WERI-Rb-1 (cell line): Measurements from ENCODE around the gene CIBAR2.

Experiments used
- DNase-seq: peaks from one replicate; pipeline ENCODE4 v3.0.0-alpha.2; 2020
- H3K27ac ChIP-seq: fragments of 250-450 bp; sonication (Bioruptor Pico); 2 replicates; pipeline ENCODE4 v1.5.1; 2020; ENCODE audit warnings: mild to moderate bottlenecking, moderate library complexity
- H3K27me3 ChIP-seq: fragments of 250-450 bp; sonication (Bioruptor Pico); 2 replicates; pipeline ENCODE4 v1.5.1; 2021; ENCODE audit warnings: mild to moderate bottlenecking, low read depth, moderate library complexity; ENCODE audit not compliant: insufficient read depth, severe bottlenecking
- H3K36me3 ChIP-seq: fragments of 250-450 bp; sonication (Bioruptor Pico); 2 replicates; pipeline ENCODE4 v1.5.1; 2020; ENCODE audit warnings: mild to moderate bottlenecking, moderate library complexity
- H3K4me3 ChIP-seq: 2 replicates; pipeline ENCODE4 v1.5.1; 2011; ENCODE audit warnings: low read depth, mild to moderate bottlenecking, control low read depth, low read length
- H3K9me3 ChIP-seq: fragments of 250-450 bp; sonication (Bioruptor Pico); 2 replicates; pipeline ENCODE4 v1.5.1; 2021; ENCODE audit warnings: mild to moderate bottlenecking, moderate library complexity; ENCODE audit not compliant: severe bottlenecking
- TF ChIP-seq, protein P1 (sequence below): IDR thresholded peaks from 2 replicates; pipeline ENCODE4 v1.5.1; 2011; ENCODE audit warnings: low read depth, mild to moderate bottlenecking, control low read depth, inconsistent platforms, low read length

The CIBAR2 gene

DNA sequence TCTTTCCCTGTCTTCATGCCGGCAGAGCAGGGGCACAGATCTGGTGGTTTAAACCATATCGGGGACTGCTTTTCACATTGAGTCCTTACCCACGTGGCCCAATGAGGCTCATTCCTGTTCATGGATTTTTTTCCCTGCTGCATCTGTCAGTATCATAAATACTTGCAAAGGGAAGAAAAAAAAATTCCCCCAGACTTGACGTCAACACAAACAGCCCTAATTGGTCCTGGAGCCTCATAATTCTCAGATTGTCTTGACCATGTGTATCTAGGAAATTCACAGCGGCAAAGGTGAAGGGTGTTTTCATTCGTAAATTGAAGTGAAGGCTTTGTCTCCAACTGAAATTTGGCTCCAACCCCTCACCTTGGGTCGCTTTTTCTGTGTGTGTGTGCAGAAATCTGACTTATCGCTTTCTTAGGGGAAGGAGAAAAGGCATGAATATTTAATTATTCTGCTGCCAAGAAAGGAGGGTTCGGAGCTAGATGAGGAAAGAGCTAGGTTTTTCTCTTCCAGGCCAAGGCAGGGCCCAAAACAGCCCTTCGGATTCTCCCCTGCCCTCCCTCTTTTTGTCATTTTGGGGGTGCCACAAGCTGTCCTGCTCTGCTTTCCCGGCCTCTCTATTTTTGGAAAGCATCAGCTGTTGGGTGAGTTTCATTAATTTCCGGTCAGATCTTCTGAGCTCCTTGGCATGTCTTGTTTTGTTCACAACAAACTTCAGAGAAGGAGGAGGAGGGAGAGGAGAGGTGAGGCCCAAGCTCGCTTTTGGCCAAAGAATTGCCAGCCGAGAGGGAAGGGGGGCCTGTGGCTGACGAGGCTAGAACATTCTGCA lies 17.8 kb upstream of the CIBAR2 start:
- H3K27me3 ChIP-seq: no peaks in the 10 kb centered on the region
- DNase-seq: no peak
- H3K27ac ChIP-seq: no peak overlapping the region
- TF ChIP-seq, protein P1, sequence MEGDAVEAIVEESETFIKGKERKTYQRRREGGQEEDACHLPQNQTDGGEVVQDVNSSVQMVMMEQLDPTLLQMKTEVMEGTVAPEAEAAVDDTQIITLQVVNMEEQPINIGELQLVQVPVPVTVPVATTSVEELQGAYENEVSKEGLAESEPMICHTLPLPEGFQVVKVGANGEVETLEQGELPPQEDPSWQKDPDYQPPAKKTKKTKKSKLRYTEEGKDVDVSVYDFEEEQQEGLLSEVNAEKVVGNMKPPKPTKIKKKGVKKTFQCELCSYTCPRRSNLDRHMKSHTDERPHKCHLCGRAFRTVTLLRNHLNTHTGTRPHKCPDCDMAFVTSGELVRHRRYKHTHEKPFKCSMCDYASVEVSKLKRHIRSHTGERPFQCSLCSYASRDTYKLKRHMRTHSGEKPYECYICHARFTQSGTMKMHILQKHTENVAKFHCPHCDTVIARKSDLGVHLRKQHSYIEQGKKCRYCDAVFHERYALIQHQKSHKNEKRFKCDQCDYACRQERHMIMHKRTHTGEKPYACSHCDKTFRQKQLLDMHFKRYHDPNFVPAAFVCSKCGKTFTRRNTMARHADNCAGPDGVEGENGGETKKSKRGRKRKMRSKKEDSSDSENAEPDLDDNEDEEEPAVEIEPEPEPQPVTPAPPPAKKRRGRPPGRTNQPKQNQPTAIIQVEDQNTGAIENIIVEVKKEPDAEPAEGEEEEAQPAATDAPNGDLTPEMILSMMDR: no peak
- no peak overlapping the region for H3K4me3 ChIP-seq
- no peaks in the 10 kb centered on the region for H3K36me3 ChIP-seq
- H3K9me3 ChIP-seq: no peaks in the 10 kb centered on the region

DNA sequence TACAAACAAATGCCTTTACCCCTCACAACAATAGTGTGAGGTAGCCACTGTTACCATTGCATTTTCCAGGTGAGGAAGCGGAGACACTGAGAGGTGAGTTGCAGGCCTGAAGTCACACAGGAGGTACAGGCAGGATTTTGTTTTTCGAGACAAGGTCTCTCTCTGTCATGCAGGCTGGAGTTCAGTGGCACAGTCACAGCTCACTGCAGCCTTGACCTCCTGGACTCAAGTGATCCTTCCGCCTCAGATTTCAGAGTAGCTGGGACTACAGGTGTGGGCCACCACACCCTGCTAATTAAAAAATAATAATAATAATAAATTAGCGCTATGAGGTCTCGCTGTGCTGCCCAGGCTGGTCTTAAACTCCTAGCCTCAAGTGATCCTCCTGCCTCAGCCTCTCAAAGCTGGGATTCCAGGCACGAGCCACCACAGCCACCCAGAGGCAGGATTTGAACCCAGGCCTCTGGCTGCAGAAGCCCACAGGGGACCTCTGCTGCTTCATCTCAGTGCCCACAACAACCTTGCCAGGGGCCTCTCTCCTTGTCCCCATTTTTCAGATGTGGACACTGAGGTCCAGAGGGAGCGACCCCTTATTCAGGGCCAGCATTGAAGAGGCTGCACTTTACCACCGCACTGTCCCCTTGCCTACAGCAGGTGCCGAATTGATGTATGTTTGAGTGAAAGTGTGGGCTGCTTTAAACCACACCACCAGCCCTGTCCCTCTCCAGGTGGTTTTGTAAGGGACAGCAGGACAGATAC lies 16.0 kb upstream of the CIBAR2 start:
- Histone ChIP-seq H3K27ac (no peak overlapping the region), H3K36me3 (no peaks in the 10 kb centered on the region), H3K4me3 (no peak overlapping the region), H3K27me3 (no peaks in the 10 kb centered on the region), H3K9me3 (no peaks in the 10 kb centered on the region)
- DNase-seq: no peak
- TF ChIP-seq, protein P1: no peak

DNA sequence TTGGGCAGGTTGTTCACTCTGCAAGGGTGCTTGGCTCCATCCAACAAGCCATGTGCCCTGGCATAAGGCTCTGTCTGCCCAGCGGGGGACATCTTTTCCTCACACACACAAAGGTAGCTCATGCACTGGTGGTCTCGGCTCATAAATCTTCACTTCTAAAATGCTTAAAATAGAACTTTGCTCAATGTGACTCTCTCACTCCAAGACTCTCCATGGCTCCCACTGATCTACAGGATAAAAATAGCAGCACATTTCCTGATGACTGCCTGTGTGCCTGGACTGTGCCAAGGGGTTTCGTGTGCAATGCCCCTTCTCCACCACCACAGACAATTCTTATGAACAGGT lies 15.1 kb upstream of the CIBAR2 start:
- Histone ChIP-seq H3K36me3 (no peaks in the 10 kb centered on the region), H3K27me3 (no peaks in the 10 kb centered on the region), H3K4me3 (no peak overlapping the region), H3K27ac (no peak overlapping the region), H3K9me3 (no peaks in the 10 kb centered on the region)
- no peak for DNase-seq
- TF ChIP-seq, protein P1: no peak

GRCh38 chr16:85126705-85127378 lies 14.6 kb upstream of the CIBAR2 start:
- no peaks in the 10 kb centered on the region for H3K9me3 ChIP-seq
- no peaks in the 10 kb centered on the region for H3K36me3 ChIP-seq
- peak; percentile 37 for DNase-seq
- TF ChIP-seq, protein P1: no peak
- H3K27me3 ChIP-seq: no peaks in the 10 kb centered on the region
- no peak overlapping the region for H3K4me3 ChIP-seq
- H3K27ac ChIP-seq: peak overlapping the region; percentile 28; the same call in 1 of the 2 replicates

DNA sequence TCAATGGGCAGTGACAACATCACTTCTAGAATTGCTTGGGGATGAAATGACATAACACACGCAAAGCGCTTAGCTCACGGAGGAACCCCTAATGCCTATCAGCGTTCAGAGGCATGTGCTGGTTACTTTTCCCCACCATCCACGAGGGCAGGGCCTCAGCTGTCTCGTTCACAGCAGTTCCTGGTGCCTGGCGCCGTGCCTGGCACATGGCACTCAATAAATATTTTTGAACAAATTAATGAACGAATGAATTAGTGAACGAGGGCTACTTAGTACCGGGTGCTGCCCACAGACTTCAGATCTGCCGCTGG lies 14.1 kb upstream of the CIBAR2 start:
- TF ChIP-seq, protein P1: no peak
- no peaks in the 10 kb centered on the region for H3K9me3 ChIP-seq
- no peak overlapping the region; the same call in 1 of the 2 replicates for H3K27ac ChIP-seq
- no peak for DNase-seq
- H3K36me3 ChIP-seq: no peaks in the 10 kb centered on the region
- H3K27me3 ChIP-seq: no peaks in the 10 kb centered on the region
- no peak overlapping the region for H3K4me3 ChIP-seq
